IPS-20b (cell line): ENCODE results near the gene SFXN3.

Experiments
- H3K27ac ChIP-seq: one replicate; pipeline ENCODE4 v1.5.1; 2013; ENCODE audit warnings: low read length
- H3K27me3 ChIP-seq: 2 replicates; pipeline ENCODE4 v1.6.1; 2013; ENCODE audit warnings: mild to moderate bottlenecking, low read length, inconsistent platforms; ENCODE audit not compliant: insufficient read depth
- H3K36me3 ChIP-seq: 2 replicates; pipeline ENCODE4 v1.6.1; 2013; ENCODE audit warnings: low read depth, mild to moderate bottlenecking, inconsistent platforms, low read length, moderate library complexity; ENCODE audit not compliant: insufficient read depth
- H3K4me1 ChIP-seq: 2 replicates; pipeline ENCODE4 v1.6.1; 2013; ENCODE audit warnings: mild to moderate bottlenecking, control low read depth, inconsistent platforms, low read length, moderate library complexity; ENCODE audit not compliant: insufficient read depth
- H3K4me3 ChIP-seq: 2 replicates; pipeline ENCODE4 v1.5.1; 2013; ENCODE audit warnings: mild to moderate bottlenecking, low read length, inconsistent platforms
- H3K9ac ChIP-seq: 2 replicates; pipeline ENCODE4 v1.6.1; 2013; ENCODE audit warnings: low read depth, mild to moderate bottlenecking, inconsistent platforms, low read length, moderate library complexity
- H3K9me3 ChIP-seq: 2 replicates; pipeline ENCODE4 v1.6.1; 2013; ENCODE audit warnings: mild to moderate bottlenecking, low read depth, low read length, inconsistent platforms; ENCODE audit not compliant: insufficient read depth

SFXN3 gene

GRCh38 chr10:101011517-101012423 is 19.3 kb upstream of the SFXN3 start:
- Histone ChIP-seq H3K9ac (no peak overlapping the region), H3K27ac (no peak overlapping the region), H3K36me3 (peaks cover 7% of the 10 kb centered on the region; the same call in 1 of the 2 replicates), H3K4me3 (no peak overlapping the region), H3K27me3 (peaks cover 24% of the 10 kb centered on the region), H3K9me3 (no peaks in the 10 kb centered on the region), H3K4me1 (no peaks in the 10 kb centered on the region)

- no peak overlapping the region for H3K27ac ChIP-seq
- H3K4me3 ChIP-seq: no peak overlapping the region
- H3K36me3 ChIP-seq: no peaks in the 10 kb centered on the region
- H3K4me1 ChIP-seq: no peaks in the 10 kb centered on the region
- H3K9me3 ChIP-seq: no peaks in the 10 kb centered on the region
- peaks cover 34% of the 10 kb centered on the region for H3K27me3 ChIP-seq
- H3K9ac ChIP-seq: no peak overlapping the region
These were observed 18.3 kb upstream of the SFXN3 start for GRCh38 chr10:101012525-101013364.

GRCh38 chr10:101013365-101013825 is 17.6 kb upstream of the SFXN3 start:
- Histone ChIP-seq H3K9me3 (no peaks in the 10 kb centered on the region), H3K4me3 (no peak overlapping the region), H3K27me3 (peaks cover 41% of the 10 kb centered on the region), H3K9ac (no peak overlapping the region), H3K36me3 (no peaks in the 10 kb centered on the region), H3K4me1 (no peaks in the 10 kb centered on the region), H3K27ac (no peak overlapping the region)

- H3K27ac ChIP-seq: no peak overlapping the region
- no peaks in the 10 kb centered on the region for H3K36me3 ChIP-seq
- H3K4me3 ChIP-seq: no peak overlapping the region
- H3K9ac ChIP-seq: no peak overlapping the region
- H3K9me3 ChIP-seq: no peaks in the 10 kb centered on the region
- H3K4me1 ChIP-seq: no peaks in the 10 kb centered on the region
- H3K27me3 ChIP-seq: peaks cover 50% of the 10 kb centered on the region
These were observed 16.7 kb upstream of the SFXN3 start for GRCh38 chr10:101014230-101014884.

- Histone ChIP-seq H3K9me3 (no peaks in the 10 kb centered on the region), H3K4me3 (no peak overlapping the region), H3K27ac (no peak overlapping the region), H3K9ac (no peak overlapping the region), H3K4me1 (no peaks in the 10 kb centered on the region), H3K27me3 (peaks cover 55% of the 10 kb centered on the region), H3K36me3 (no peaks in the 10 kb centered on the region)
These were observed 16.0 kb upstream of the SFXN3 start for GRCh38 chr10:101014966-101015581.

GRCh38 chr10:101015582-101015973 is 15.5 kb upstream of the SFXN3 start:
- Histone ChIP-seq H3K4me3 (no peak overlapping the region), H3K27me3 (peaks cover 60% of the 10 kb centered on the region), H3K4me1 (no peaks in the 10 kb centered on the region), H3K9me3 (no peaks in the 10 kb centered on the region), H3K36me3 (no peaks in the 10 kb centered on the region), H3K27ac (no peak overlapping the region), H3K9ac (no peak overlapping the region)

DNA sequence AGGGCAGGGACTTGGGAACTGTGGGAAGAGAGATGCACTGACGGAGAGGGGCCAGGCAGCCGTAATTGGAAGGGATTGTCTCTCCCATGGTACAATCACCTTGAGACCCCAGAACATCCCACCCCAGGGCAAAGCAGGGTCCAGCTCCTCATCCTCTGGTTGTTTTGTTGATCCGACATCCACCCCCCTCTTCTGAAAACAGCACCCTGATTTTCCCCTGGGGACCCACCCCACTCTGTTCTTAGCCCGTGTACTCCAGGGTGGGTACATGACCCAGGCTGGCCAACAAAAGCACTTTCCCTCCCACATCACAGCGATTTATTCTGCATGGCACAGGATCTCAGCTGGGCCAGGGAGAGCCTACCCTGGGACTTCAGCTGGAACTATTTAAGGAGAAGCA is 14.2 kb upstream of the SFXN3 start:
- Histone ChIP-seq H3K9me3 (no peaks in the 10 kb centered on the region), H3K4me3 (no peak overlapping the region), H3K27me3 (peaks cover 65% of the 10 kb centered on the region), H3K36me3 (no peaks in the 10 kb centered on the region), H3K9ac (no peak overlapping the region), H3K27ac (no peak overlapping the region), H3K4me1 (no peaks in the 10 kb centered on the region)

GRCh38 chr10:101018118-101018599 is 12.9 kb upstream of the SFXN3 start:
- Histone ChIP-seq H3K9ac (no peak overlapping the region), H3K27ac (no peak overlapping the region), H3K4me1 (no peaks in the 10 kb centered on the region), H3K27me3 (peaks cover 65% of the 10 kb centered on the region), H3K36me3 (no peaks in the 10 kb centered on the region), H3K4me3 (peak overlapping the region; percentile 55; the same call in 1 of the 2 replicates), H3K9me3 (no peaks in the 10 kb centered on the region)

DNA sequence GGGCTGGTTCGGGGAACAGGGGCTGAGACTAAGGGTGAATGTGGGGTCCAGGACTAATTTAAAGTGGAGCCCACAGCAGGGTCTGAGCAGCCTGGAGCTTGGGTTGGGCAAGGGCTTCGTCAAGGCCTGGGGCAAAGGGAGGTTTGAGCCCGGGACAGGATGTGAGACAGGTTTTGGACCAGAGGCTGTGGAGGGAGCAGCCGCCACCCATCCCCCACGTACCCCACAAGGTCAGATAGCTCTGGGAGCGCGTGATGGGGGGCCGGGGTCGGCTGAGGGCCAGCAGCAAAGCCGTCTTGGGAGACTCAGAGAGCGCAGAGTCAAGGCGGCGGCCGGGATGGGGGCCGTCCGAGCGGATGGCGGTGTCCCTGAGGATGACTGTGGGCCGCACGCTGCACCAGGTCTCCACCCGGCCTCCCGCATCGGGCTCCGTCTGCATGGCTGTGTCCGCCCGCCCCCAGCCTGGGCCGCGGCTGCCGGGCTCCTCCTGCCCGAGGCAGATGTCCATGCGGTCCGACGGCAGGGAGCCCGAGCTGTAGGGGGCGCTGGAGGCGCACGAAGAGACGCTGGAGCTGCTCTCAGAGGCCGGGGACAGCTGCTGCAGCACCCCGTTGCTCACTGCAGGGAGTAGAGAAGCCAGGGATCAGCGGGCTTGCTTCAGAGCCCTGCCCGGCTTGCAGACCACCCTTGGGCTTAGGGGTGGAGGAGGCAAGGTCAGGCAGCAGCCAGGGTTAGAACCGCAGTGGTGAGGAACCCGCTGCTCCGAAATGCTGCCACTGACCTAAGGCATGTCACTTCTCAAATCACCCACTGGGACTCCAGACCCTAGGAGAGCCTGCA is 12.2 kb upstream of the SFXN3 start:
- H3K36me3 ChIP-seq: no peaks in the 10 kb centered on the region
- no peaks in the 10 kb centered on the region for H3K4me1 ChIP-seq
- no peak overlapping the region for H3K27ac ChIP-seq
- H3K4me3 ChIP-seq: peak overlapping the region; percentile 55
- H3K27me3 ChIP-seq: peaks cover 65% of the 10 kb centered on the region
- no peaks in the 10 kb centered on the region for H3K9me3 ChIP-seq
- no peak overlapping the region for H3K9ac ChIP-seq

- Histone ChIP-seq H3K4me1 (no peaks in the 10 kb centered on the region), H3K9me3 (no peaks in the 10 kb centered on the region), H3K27me3 (peaks cover 64% of the 10 kb centered on the region), H3K36me3 (no peaks in the 10 kb centered on the region), H3K9ac (no peak overlapping the region), H3K4me3 (peak overlapping the region; percentile 34; the same call in 1 of the 2 replicates), H3K27ac (no peak overlapping the region)
These were observed 11.7 kb upstream of the SFXN3 start for GRCh38 chr10:101019440-101019703.
